Tibial nerve (tissue), 4 donors: ENCODE data around the gene PEX26.

Source experiments
- EP300 ChIP-seq, 2 donors: sonication (generic); formaldehyde crosslinking; IDR thresholded peaks; one replicate each; pipeline ENCODE4 v1.6.1; 2017; ENCODE audit warnings: antibody characterized with exemption in 2 of 2, mild to moderate bottlenecking in 1 of 2
- POLR2A ChIP-seq, 2 donors: fragments of 450-650 bp; IDR thresholded peaks; one replicate each; pipeline ENCODE4 v1.6.1; 2017; ENCODE audit warnings: antibody characterized with exemption in 2 of 2, mild to moderate bottlenecking in 2 of 2, moderate library complexity in 2 of 2
- TF ChIP-seq, protein P1 (sequence below), 5 experiments: fragments of 200-600 bp in 3 of 5; fragments of 450-650 bp in 2 of 5; sonication (generic) in 3 of 5; IDR thresholded peaks; one replicate each; pipeline ENCODE4 v1.5.1; 2016 to 2019; ENCODE audit warnings: antibody characterized with exemption in 5 of 5, mild to moderate bottlenecking in 3 of 5, moderate library complexity in 2 of 5

DNA sequence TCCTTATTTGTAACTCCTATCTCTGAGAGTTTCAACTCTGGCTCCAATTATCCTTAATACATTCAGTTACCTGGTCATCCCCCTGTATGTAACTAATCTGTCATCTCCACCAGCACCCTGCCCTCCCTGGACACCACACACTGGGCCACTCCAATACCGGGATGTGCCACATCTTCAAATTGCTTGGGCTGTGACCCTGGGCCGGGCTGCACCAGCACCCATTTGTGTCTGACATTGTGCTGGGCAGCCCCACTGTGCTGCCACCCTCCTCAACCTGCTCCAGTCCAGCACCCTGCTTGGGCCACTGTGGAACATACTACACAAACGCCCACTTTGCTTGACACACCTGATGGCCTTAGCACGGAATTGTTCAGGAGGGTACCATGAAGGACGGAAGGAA is 70.0 kb downstream of the PEX26 start:
- TF ChIP-seq, protein P1, sequence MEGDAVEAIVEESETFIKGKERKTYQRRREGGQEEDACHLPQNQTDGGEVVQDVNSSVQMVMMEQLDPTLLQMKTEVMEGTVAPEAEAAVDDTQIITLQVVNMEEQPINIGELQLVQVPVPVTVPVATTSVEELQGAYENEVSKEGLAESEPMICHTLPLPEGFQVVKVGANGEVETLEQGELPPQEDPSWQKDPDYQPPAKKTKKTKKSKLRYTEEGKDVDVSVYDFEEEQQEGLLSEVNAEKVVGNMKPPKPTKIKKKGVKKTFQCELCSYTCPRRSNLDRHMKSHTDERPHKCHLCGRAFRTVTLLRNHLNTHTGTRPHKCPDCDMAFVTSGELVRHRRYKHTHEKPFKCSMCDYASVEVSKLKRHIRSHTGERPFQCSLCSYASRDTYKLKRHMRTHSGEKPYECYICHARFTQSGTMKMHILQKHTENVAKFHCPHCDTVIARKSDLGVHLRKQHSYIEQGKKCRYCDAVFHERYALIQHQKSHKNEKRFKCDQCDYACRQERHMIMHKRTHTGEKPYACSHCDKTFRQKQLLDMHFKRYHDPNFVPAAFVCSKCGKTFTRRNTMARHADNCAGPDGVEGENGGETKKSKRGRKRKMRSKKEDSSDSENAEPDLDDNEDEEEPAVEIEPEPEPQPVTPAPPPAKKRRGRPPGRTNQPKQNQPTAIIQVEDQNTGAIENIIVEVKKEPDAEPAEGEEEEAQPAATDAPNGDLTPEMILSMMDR (IDR thresholded peaks at IDR 0.05): no peak
- no peak for TF ChIP-seq EP300 (IDR thresholded peaks at IDR 0.05)
- no peak for TF ChIP-seq POLR2A (IDR thresholded peaks at IDR 0.05)
